ENCODE measurements around the gene HTR3A. TPM values are rescaled to one million over a fixed set of nuclear protein-coding genes. Genes with fewer than 3 reads are reported as not detected.

HTR3A gene
- total and polyA plus RNA-seq, 9 of the 15 experiments (the other 6 are each of a cell fraction or from before 2014, with no cell fraction given), result not detected

DNA sequence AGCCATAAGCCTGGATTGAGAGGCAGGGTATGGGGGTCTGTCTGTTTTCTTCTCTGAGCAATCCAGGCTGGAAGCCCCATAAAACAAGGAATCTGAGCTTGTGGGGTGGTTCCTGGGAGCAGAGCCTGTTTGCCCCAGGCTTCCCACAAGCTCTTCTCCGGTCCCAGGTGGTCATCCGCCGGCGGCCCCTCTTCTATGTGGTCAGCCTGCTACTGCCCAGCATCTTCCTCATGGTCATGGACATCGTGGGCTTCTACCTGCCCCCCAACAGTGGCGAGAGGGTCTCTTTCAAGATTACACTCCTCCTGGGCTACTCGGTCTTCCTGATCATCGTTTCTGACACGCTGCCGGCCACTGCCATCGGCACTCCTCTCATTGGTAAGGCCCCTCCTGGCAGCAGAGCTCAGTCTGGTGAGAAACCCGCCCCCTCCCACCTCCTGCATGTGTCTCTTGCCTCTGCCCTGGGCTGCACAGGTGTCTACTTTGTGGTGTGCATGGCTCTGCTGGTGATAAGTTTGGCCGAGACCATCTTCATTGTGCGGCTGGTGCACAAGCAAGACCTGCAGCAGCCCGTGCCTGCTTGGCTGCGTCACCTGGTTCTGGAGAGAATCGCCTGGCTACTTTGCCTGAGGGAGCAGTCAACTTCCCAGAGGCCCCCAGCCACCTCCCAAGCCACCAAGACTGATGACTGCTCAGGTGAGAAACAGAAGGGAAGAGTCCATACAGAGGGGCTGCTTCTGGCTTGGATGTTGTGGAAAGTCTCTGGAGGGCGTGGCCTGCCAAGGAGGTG lies 11.6 kb downstream of the HTR3A start:
- Histone ChIP-seq H3K9ac (ENCODE audit: insufficient read depth in 1 of 2, low read depth in 2 of 2, low read length in 2 of 2) (0 out of 4 replicates have a peak overlapping the region, but pooled peaks of 1 of the 2 experiments have one; percentile 3), H3K4me3 (no peak overlapping the region), H2AFZ (ENCODE audit: low read depth, low read length) (no peak overlapping the region), H3K27ac (ENCODE audit: extremely low read depth, low read depth, low read length) (no peak overlapping the region), H3K4me2 (ENCODE audit: insufficient read depth, low read length) (no peak overlapping the region), H3K36me3 (ENCODE audit: control insufficient read depth, insufficient read depth, low read length) (no peaks in the 10 kb centered on the region), H3K9me3 (replicated peaks; ENCODE audit: control insufficient read depth, insufficient read depth, low read depth, low read length) (no peaks in the 10 kb centered on the region), H3K4me1 (replicated peaks in 1 of 2; ENCODE audit: control insufficient read depth in 2 of 2, insufficient read depth in 2 of 2, low read length in 2 of 2) (no peaks in the 10 kb centered on the region), H3K27me3 (ENCODE audit: control insufficient read depth in 2 of 2, insufficient read depth in 2 of 2, low read length in 2 of 2) (peaks cover 7 to 43% of the 10 kb centered on the region in 2 experiments), H4K20me1 (replicated peaks; ENCODE audit: control insufficient read depth, insufficient read depth, low read length) (peaks cover 2% of the 10 kb centered on the region; the same call in 1 of the 2 replicates), H3K9me1 (ENCODE audit: control insufficient read depth, insufficient read depth, low read length) (no peaks in the 10 kb centered on the region), H3K79me2 (ENCODE audit: control insufficient read depth, insufficient read depth, low read length) (no peaks in the 10 kb centered on the region)
- in situ Hi-C loops (cut with MboI), result no loop called here
- POLR2A ChIA-PET, result no interaction called here
- no peak for TF ChIP-seq ZNF12 (CRISPR knock-in tag; IDR thresholded peaks at IDR 0.05)
- no peak for TF ChIP-seq BRF2 (IDR thresholded peaks at IDR 0.05; ENCODE audit: borderline replicate concordance, insufficient read depth, insufficient read length)
- TF ChIP-seq ZNF217 (CRISPR knock-in tag; IDR thresholded peaks at IDR 0.05), result no peak
- TF ChIP-seq, protein P1, sequence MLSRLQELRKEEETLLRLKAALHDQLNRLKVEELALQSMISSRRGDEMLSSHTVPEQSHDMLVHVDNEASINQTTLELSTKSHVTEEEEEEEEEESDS (CRISPR knock-in tag; IDR thresholded peaks at IDR 0.05), result no peak
- no peak for TF ChIP-seq MCM2 (IDR thresholded peaks at IDR 0.05; ENCODE audit: low read depth)
- no peak for TF ChIP-seq E2F8 (IDR thresholded peaks at IDR 0.05; ENCODE audit: low read depth, partially characterized antibody)
- TF ChIP-seq, protein P2, sequence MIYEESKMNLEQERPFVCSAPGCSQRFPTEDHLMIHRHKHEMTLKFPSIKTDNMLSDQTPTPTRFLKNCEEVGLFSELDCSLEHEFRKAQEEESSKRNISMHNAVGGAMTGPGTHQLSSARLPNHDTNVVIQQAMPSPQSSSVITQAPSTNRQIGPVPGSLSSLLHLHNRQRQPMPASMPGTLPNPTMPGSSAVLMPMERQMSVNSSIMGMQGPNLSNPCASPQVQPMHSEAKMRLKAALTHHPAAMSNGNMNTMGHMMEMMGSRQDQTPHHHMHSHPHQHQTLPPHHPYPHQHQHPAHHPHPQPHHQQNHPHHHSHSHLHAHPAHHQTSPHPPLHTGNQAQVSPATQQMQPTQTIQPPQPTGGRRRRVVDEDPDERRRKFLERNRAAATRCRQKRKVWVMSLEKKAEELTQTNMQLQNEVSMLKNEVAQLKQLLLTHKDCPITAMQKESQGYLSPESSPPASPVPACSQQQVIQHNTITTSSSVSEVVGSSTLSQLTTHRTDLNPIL (CRISPR knock-in tag; IDR thresholded peaks at IDR 0.05), result no peak
- TF ChIP-seq RBFOX2 (IDR thresholded peaks at IDR 0.05; ENCODE audit: low read depth, low read length), result no peak
- no peak for TF ChIP-seq HDAC6 (IDR thresholded peaks at IDR 0.05; ENCODE audit: low read depth, low read length)
- no peak for TF ChIP-seq NFATC3 (IDR thresholded peaks at IDR 0.05)
- no peak for TF ChIP-seq DPF2 (IDR thresholded peaks at IDR 0.05)
- no peak for TF ChIP-seq POLR2A (conservative IDR thresholded peaks at IDR 0.05)
- no peak for FAIRE-seq
- BruUV-seq (replicated peaks), result no TSS peak
- intact Hi-C loops (cut with micrococcal nuclease), result no loop called here
- CTCF ChIA-PET (ENCODE audit: low intra/inter-chr PET ratio), result no interaction called here
- no peak for ATAC-seq
- under 1% methylated on average over 17 of the region's 18 CpGs for WGBS (ENCODE audit: insufficient coverage, low coverage, missing lambda C conversion rate)
- DNase-seq (ENCODE audit: extremely low read depth in 1 of 4, low spot score in 3 of 4), result no peak
